Occipital lobe (tissue), 2 donors: Measurements from ENCODE around the gene OXSR1. TPM values are rescaled to one million over a fixed set of nuclear protein-coding genes. Genes with fewer than 3 reads are reported as not detected.

Experiments
- small RNA-seq: library from RNA; depleted of rRNA; stranded (forward); fragments of <200 nt; gene quantifications from one replicate; pipeline ENCODE3, GENCODE V24; 2014
- total RNA-seq: library from RNA; depleted of rRNA; stranded (reverse); fragments of >200 nt; gene quantifications from one replicate; pipeline ENCODE4 v1.2.3, GENCODE V29; 2014

The OXSR1 gene
- total RNA-seq, 1 donor from 2014 or later, result 54.9 TPM

Small RNA genes lying within 50 kb of the gene (small RNA-seq; reads per million reads assigned to genes)
- gene RF00019, result not detected
- gene RNU6-235P, result not detected

Other genes with a start within 250 kb of the OXSR1 start
- 13.6 TPM for gene VILL, start 174.8 kb upstream of the OXSR1 start, total RNA-seq
- gene PLCD1, start 135.9 kb upstream of the OXSR1 start, total RNA-seq, result 4.4 TPM
- gene DLEC1, start 126.3 kb upstream of the OXSR1 start, total RNA-seq, result 0.78 TPM
- 26.2 TPM for gene ACAA1, start 28.4 kb upstream of the OXSR1 start, total RNA-seq
- gene MYD88, start 26.9 kb upstream of the OXSR1 start, total RNA-seq, result 2.7 TPM
- 0.94 TPM for gene SLC22A13, start 100.3 kb downstream of the OXSR1 start, total RNA-seq
- gene SLC22A14, start 116.8 kb downstream of the OXSR1 start, total RNA-seq, result 0.31 TPM
- gene XYLB, start 181.2 kb downstream of the OXSR1 start, total RNA-seq, result 7.3 TPM